ENCODE measurements around the gene CACNA1A.

The CACNA1A gene

GRCh38 chr19:13238891-13239534 is 267.3 kb downstream of the CACNA1A start:
- DNase-seq (ENCODE audit: low read depth) = no peak
- no peak for TF ChIP-seq CTCF (IDR thresholded peaks at IDR 0.05; ENCODE audit: low read depth, low read length, missing control alignments)
- no peak overlapping the region for H3K4me3 ChIP-seq (ENCODE audit: low read depth, low read length)

DNA sequence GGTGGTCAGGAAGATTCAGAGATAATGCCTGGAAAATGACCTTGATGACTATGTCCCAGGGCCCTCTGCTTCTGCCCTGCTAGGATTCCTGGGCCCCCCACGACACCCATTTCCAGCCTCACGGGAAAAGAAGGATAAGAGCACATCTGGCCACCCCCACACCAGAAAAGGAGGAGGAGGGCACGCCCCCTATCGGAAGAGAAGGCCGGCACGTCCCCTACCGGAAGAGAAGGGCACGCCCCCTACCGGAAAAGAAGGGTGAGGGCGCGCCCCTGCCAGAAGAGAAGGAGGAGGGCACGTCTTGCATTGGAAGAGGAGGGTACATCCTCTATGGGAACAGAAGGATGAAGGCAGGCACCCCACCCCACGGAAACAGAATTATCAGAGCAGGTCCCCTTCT is 271.8 kb downstream of the CACNA1A start:
- no peak overlapping the region for H3K4me3 ChIP-seq (ENCODE audit: low read depth, low read length)
- no peak for DNase-seq (ENCODE audit: low read depth)
- TF ChIP-seq CTCF (IDR thresholded peaks at IDR 0.05; ENCODE audit: low read depth, low read length, missing control alignments) = peak; percentile 51

DNA sequence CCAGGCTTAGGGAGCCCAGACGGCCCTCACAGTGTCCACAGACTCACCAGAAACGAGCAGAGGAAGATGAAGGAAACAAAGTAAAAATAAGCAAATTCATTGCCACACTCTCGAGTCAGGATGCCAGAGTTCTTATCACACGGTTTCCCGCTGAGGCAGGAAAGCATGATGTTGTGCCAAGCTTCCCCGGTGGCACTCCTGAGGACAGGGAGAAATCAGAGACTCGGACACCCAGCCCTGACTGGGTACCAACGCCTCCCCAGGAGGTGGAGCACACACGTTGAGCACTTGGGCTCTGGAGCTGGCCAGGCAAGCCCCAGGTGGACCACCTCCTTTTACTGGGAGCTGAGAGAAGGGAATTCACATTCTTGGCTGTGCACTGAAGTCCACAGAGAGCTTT is 274.6 kb downstream of the CACNA1A start:
- DNase-seq (ENCODE audit: low read depth) = no peak
- TF ChIP-seq CTCF (IDR thresholded peaks at IDR 0.05; ENCODE audit: low read depth, low read length, missing control alignments) = no peak
- no peak overlapping the region for H3K4me3 ChIP-seq (ENCODE audit: low read depth, low read length)

- no peak for DNase-seq (ENCODE audit: low read depth)
- TF ChIP-seq CTCF (IDR thresholded peaks at IDR 0.05; ENCODE audit: low read depth, low read length, missing control alignments) = no peak
- H3K4me3 ChIP-seq (ENCODE audit: low read depth, low read length) = no peak overlapping the region
Measured at GRCh38 chr19:13229246-13229645, 277.0 kb downstream of the CACNA1A start.

DNA sequence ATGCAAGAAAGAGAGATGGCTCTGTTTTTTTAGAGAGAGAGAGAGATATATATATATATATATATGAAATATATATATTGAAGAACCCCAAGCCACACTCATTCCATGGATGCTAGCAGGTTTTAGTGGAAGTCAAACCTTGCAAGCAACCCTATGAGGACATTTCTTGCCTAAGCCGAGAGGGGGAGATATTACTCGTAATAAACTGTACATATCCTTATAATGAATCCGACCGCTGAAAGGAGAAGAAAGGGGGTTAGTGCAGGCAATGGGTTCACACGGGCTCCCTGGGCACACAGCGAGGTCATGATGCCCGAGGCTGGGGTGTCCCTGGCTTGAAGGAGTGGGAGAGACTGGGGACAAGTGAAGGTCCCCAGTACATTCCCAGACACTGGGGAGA is 277.7 kb downstream of the CACNA1A start:
- DNase-seq (ENCODE audit: low read depth) = no peak
- no peak overlapping the region for H3K4me3 ChIP-seq (ENCODE audit: low read depth, low read length)
- TF ChIP-seq CTCF (IDR thresholded peaks at IDR 0.05; ENCODE audit: low read depth, low read length, missing control alignments) = no peak

DNA sequence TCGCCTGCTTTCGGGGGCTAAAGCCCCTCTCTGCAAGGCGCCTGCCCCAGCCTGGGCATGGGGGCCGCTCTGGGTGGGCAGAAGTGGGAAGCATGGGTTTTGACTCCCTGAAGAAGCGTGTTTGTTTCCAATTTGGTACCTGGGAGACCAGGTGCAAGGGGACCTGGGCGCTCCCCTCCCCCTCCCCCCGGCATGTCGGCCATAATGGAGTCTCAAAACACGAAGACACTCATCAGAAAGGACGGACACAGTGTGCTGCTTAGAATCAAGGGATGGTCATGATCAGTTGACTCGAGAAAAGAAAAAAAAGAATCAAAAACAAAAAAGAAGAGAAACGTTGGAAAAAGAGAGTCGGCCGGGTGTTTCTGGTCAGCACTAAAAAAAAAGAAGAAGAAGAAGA is 279.3 kb downstream of the CACNA1A start:
- no peak for DNase-seq (ENCODE audit: low read depth)
- H3K4me3 ChIP-seq (ENCODE audit: low read depth, low read length) = no peak overlapping the region
- TF ChIP-seq CTCF (IDR thresholded peaks at IDR 0.05; ENCODE audit: low read depth, low read length, missing control alignments) = no peak
